K562 (cell line): Measurements from ENCODE around the gene FBLN2. TPM values are rescaled to one million over a fixed set of nuclear protein-coding genes. Genes with fewer than 3 reads are reported as not detected.

ENCODE experiments used
- ARID4B ChIP-seq: sonication (generic); formaldehyde crosslinking; IDR thresholded peaks from 2 replicates; pipeline ENCODE4 v1.8.0; 2022; ENCODE audit warnings: mild to moderate bottlenecking, missing genetic modification reagents
- CEBPZ ChIP-seq: fragments of 150-350 bp; IDR thresholded peaks from 2 replicates; pipeline ENCODE4 v1.6.1; 2014; ENCODE audit warnings: low read depth, mild to moderate bottlenecking, low read length, borderline replicate concordance
- HOXB6 ChIP-seq: fragments of 250-450 bp; sonication (Bioruptor Pico); IDR thresholded peaks from 2 replicates; pipeline ENCODE4 v1.5.1; 2022; ENCODE audit warnings: mild to moderate bottlenecking, borderline replicate concordance
- KAT2B ChIP-seq: IDR thresholded peaks from one replicate; pipeline ENCODE4 v1.6.1; 2012; ENCODE audit warnings: low read depth, mild to moderate bottlenecking, control low read depth, inconsistent platforms, low read length, moderate library complexity
- KLF16 ChIP-seq: IDR thresholded peaks from 2 replicates; pipeline ENCODE4 v1.6.1; 2016; ENCODE audit warnings: antibody characterized with exemption
- NFRKB ChIP-seq: fragments of 450-650 bp; IDR thresholded peaks from 2 replicates; pipeline ENCODE4 v1.6.1; 2016; ENCODE audit warnings: low read depth
- POU5F1 ChIP-seq: fragments of 150-350 bp; IDR thresholded peaks from 2 replicates; pipeline ENCODE4 v1.6.1; 2014; ENCODE audit warnings: borderline replicate concordance, low read length, low read depth, mild to moderate bottlenecking; ENCODE audit not compliant: partially characterized antibody
- RBM15 ChIP-seq: fragments of 200-400 bp; formaldehyde crosslinking; IDR thresholded peaks from 2 replicates; pipeline ENCODE4 v1.6.1; 2018; ENCODE audit warnings: mild to moderate bottlenecking, low read length, moderate library complexity; ENCODE audit not compliant: insufficient read depth
- SMAD1 ChIP-seq: fragments of 150-350 bp; IDR thresholded peaks from 2 replicates; pipeline ENCODE4 v1.6.1; 2014; ENCODE audit warnings: low read length, low read depth; ENCODE audit not compliant: partially characterized antibody
- TCF15 ChIP-seq: fragments of 250-450 bp; sonication (Bioruptor Pico); IDR thresholded peaks from 2 replicates; pipeline ENCODE4 v1.8.0; 2022; ENCODE audit warnings: moderate library complexity, mild to moderate bottlenecking, inconsistent platforms
- THAP12 ChIP-seq: fragments of 250-450 bp; sonication (Bioruptor Pico); IDR thresholded peaks from 2 replicates; pipeline ENCODE4 v1.9.0; 2021; ENCODE audit warnings: mild to moderate bottlenecking, inconsistent platforms
- ZBED1 ChIP-seq: IDR thresholded peaks from 2 replicates; pipeline ENCODE4 v1.6.1; 2014
- ZNF280B ChIP-seq: fragments of 250-450 bp; sonication (Bioruptor Pico); IDR thresholded peaks from 2 replicates; pipeline ENCODE4 v1.5.1; 2021; ENCODE audit warnings: mild to moderate bottlenecking
- ZSCAN32 ChIP-seq: fragments of 450-650 bp; formaldehyde crosslinking; IDR thresholded peaks from 2 replicates; pipeline ENCODE4 v1.4.0; 2020; ENCODE audit warnings: mild to moderate bottlenecking, moderate library complexity
- polyA plus RNA-seq, 8 experiments: library from polyadenylated mRNA; depleted of rRNA in 4 of 8; stranded (reverse) in 5 of 8; unstranded in 3 of 8; fragments of >200 nt; fragmentation: Nextera tagmentation in 2 of 8; fragmentation: Illumina TruSeq in 1 of 8; extraction: Ambion mirVana in 2 of 8; extraction: Trizol in 1 of 8; gene quantifications; 2 replicates each; pipeline versions ENCODE4 v1.2.1 to v1.2.3, GENCODE V29; 2011 to 2014; ENCODE audit warnings: inconsistent platforms in 1 of 8, missing spikeins in 1 of 8
- total RNA-seq, 7 experiments: library from RNA; depleted of rRNA in 6 of 7; stranded (reverse); fragments of >200 nt in 6 of 7; fragmentation: Illumina TruSeq in 2 of 7; extraction: Trizol in 2 of 7; gene quantifications; 2 replicates each; pipeline versions ENCODE4 v1.2.1 to v1.2.3, GENCODE V29; 2011 to 2021; ENCODE audit warnings: low replicate concordance in 1 of 7

FBLN2 gene
- total and polyA plus RNA-seq, 9 of the 15 experiments (the other 6 are each of a cell fraction or from before 2014, with no cell fraction given): 0.03 to 0.10 (median 0.04) TPM; not detected in 6

- TF ChIP-seq ARID4B (CRISPR knock-in tag) (peak; percentile 57; the same call in 1 of the 2 replicates), TCF15 (CRISPR knock-in tag) (no peak), KAT2B (peak; percentile 100), RBM15 (no peak), HOXB6 (CRISPR knock-in tag) (no peak), NFRKB (peak; percentile 73; the same call in 1 of the 2 replicates), CEBPZ (no peak), POU5F1 (no peak), ZNF280B (CRISPR knock-in tag) (no peak), ZSCAN32 (CRISPR knock-in tag) (no peak), SMAD1 (no peak), ZBED1 (no peak; the same call in 1 of the 2 replicates), KLF16 (peak; percentile 100), THAP12 (CRISPR knock-in tag) (peak; percentile 77)
These were observed 101.5 kb downstream of the FBLN2 start (continued) for GRCh38 chr3:13650210-13651056.
